Neural cell (in vitro differentiated cells): ENCODE results near the gene HPS4. TPM values are rescaled to one million over a fixed set of nuclear protein-coding genes. Genes with fewer than 3 reads are reported as not detected.

ENCODE experiments used
- H2AFZ ChIP-seq: fragments of 200-600, 300-800 bp; sonication (generic), shearing (Covaris generic); 2 replicates; pipeline ENCODE4 v1.6.0; 2014; ENCODE audit warnings: low read depth, mild to moderate bottlenecking, antibody characterized with exemption, low read length, moderate library complexity
- H3F3A ChIP-seq: fragments of 200-600 bp; shearing (Covaris generic); 2 replicates; pipeline ENCODE4 v1.6.1; 2016; ENCODE audit warnings: mild to moderate bottlenecking, moderate library complexity, mixed read lengths, antibody characterized with exemption, low read length; ENCODE audit not compliant: insufficient read depth, poor library complexity, severe bottlenecking
- H3K27ac ChIP-seq: fragments of 200-600, 300-800 bp; sonication (generic), shearing (Covaris generic); 2 replicates; pipeline ENCODE4 v1.5.1; 2014; ENCODE audit warnings: mild to moderate bottlenecking, low read length, moderate library complexity
- H3K27me3 ChIP-seq: fragments of 300-800, 200-600 bp; sonication (generic), shearing (Covaris generic); 2 replicates; pipeline ENCODE4 v1.6.0; 2014; ENCODE audit warnings: mild to moderate bottlenecking, low read depth, low read length, moderate library complexity; ENCODE audit not compliant: insufficient read depth
- H3K36me3 ChIP-seq: fragments of 300-800, 200-600 bp; sonication (generic), shearing (Covaris generic); 2 replicates; pipeline ENCODE4 v1.5.1; 2014; ENCODE audit warnings: mild to moderate bottlenecking, antibody characterized with exemption, low read length, moderate library complexity; ENCODE audit not compliant: insufficient read depth
- H3K4me2 ChIP-seq: fragments of 300-800, 200-600 bp; sonication (generic), shearing (Covaris generic); 2 replicates; pipeline ENCODE4 v1.6.0; 2014; ENCODE audit warnings: mild to moderate bottlenecking, low read length
- H3K4me3 ChIP-seq: fragments of 300-800, 200-600 bp; sonication (generic), shearing (Covaris generic); 2 replicates; pipeline ENCODE4 v1.5.1; 2014; ENCODE audit warnings: mild to moderate bottlenecking, low read length, moderate library complexity
- H3K79me2 ChIP-seq: fragments of 200-600 bp; shearing (Covaris generic); replicated peaks from 2 replicates; pipeline ENCODE4 v1.6.0; 2014; ENCODE audit warnings: mild to moderate bottlenecking, low read length, moderate library complexity; ENCODE audit not compliant: insufficient read depth
- H3K9ac ChIP-seq: fragments of 300-800, 200-600 bp; sonication (generic), shearing (Covaris generic); 2 replicates; pipeline ENCODE4 v1.6.1; 2016; ENCODE audit warnings: mild to moderate bottlenecking, low read length, mixed read lengths
- H3K9me2 ChIP-seq: fragments of 200-600 bp; shearing (Covaris generic); 2 replicates; pipeline ENCODE4 v1.6.1; 2016; ENCODE audit warnings: mild to moderate bottlenecking, low read length, mixed read lengths; ENCODE audit not compliant: insufficient read depth
- H3K9me3 ChIP-seq: fragments of 200-600, 300-800 bp; sonication (generic), shearing (Covaris generic); 2 replicates; pipeline ENCODE4 v1.6.1; 2016; ENCODE audit warnings: mild to moderate bottlenecking, mixed run types, low read length, moderate library complexity, mixed read lengths
- H4K20me1 ChIP-seq: fragments of 200-600 bp; shearing (Covaris generic); 2 replicates; pipeline ENCODE4 v1.6.1; 2016; ENCODE audit warnings: mild to moderate bottlenecking, mixed run types; ENCODE audit not compliant: insufficient read depth
- EP300 ChIP-seq: fragments of 450-650 bp; conservative IDR thresholded peaks from 2 replicates; pipeline ENCODE4 v1.6.1; 2014; ENCODE audit warnings: antibody characterized with exemption, mild to moderate bottlenecking, moderate library complexity; ENCODE audit not compliant: poor library complexity, severe bottlenecking
- EZH2 ChIP-seq: fragments of 200-600, 300-800 bp; shearing (Covaris generic), sonication (generic); IDR thresholded peaks from 2 replicates; pipeline ENCODE4 v1.6.1; 2014; ENCODE audit warnings: antibody characterized with exemption, low read length, borderline replicate concordance, mild to moderate bottlenecking; ENCODE audit not compliant: insufficient read depth, poor library complexity, severe bottlenecking
- MXI1 ChIP-seq: fragments of 450-650 bp; conservative IDR thresholded peaks from 2 replicates; pipeline ENCODE4 v1.6.1; 2014; ENCODE audit warnings: antibody characterized with exemption, mild to moderate bottlenecking; ENCODE audit not compliant: poor library complexity, severe bottlenecking
- POLR2AphosphoS5 ChIP-seq: IDR thresholded peaks from 2 replicates; pipeline ENCODE4 v1.6.1; 2012
- RAD21 ChIP-seq: fragments of 450-650 bp; conservative IDR thresholded peaks from 2 replicates; pipeline ENCODE4 v1.6.1; 2014; ENCODE audit warnings: antibody characterized with exemption, mild to moderate bottlenecking, moderate library complexity
- SMC3 ChIP-seq: fragments of 450-650 bp; conservative IDR thresholded peaks from 2 replicates; pipeline ENCODE4 v1.6.1; 2014; ENCODE audit warnings: antibody characterized with exemption, mild to moderate bottlenecking, moderate library complexity; ENCODE audit not compliant: poor library complexity
- TAF1 ChIP-seq: IDR thresholded peaks from 2 replicates; pipeline ENCODE4 v1.6.1; 2012; ENCODE audit warnings: low read depth
- polyA plus RNA-seq: library from polyadenylated mRNA; depleted of rRNA; stranded (reverse); fragments of >200 nt; gene quantifications from 2 replicates; pipeline ENCODE4 v1.2.3, GENCODE V29; 2014
- TF ChIP-seq, protein P1 (sequence below): fragments of 450-650 bp; IDR thresholded peaks from 2 replicates; pipeline ENCODE4 v1.5.1; 2014; ENCODE audit warnings: antibody characterized with exemption, mild to moderate bottlenecking, moderate library complexity; ENCODE audit not compliant: poor library complexity, severe bottlenecking
- TF ChIP-seq, protein P2 (sequence below): IDR thresholded peaks from 2 replicates; pipeline ENCODE4 v1.6.1; 2012; ENCODE audit warnings: borderline replicate concordance

HPS4 gene
- polyA plus RNA-seq, 1 donor from 2014 or later, result 54.1 TPM

DNA sequence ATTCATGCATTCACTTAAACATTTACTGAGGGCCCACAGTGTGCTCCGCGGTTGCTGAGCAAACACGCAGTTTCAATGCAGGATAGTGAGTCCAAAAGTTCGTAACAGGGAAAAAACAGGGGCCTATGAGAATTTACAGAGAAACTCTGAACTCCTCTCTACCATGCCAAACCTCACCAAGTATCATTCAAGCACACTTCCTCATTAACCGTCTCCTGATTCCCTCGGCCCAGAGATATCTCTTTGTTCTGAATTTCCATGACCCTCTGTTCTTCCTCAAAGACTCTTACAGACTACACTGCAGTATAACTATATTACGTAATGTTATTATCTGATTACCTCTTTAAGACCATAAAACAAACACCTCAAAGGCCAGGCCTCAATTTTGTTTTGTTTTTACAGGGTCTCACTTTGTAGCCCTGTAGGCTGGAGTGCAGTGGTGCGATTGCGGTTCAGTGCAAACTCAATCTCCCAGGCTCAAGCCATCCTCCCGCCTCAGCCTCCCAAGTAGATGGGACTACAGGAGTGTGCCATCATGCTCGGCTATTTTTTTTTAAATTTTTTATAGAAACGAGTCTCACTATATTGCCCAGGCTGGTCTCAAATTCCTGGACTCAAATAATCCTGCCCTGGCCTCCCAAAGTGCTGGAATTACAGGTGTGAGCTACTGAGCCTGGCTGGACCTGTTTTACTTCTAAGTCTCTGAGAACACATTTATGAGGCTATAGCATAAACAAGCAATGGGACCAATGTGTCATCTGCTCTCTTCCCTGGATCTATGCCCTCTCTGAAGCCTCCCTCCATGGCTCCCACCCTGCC is 3.6 kb downstream of the HPS4 start:
- Histone ChIP-seq H4K20me1 (no peaks in the 10 kb centered on the region), H3K27me3 (no peaks in the 10 kb centered on the region), H3K79me2 (peaks cover 36% of the 10 kb centered on the region), H3K9me3 (no peaks in the 10 kb centered on the region), H3K9me2 (no peaks in the 10 kb centered on the region), H3K9ac (no peak overlapping the region), H3K4me3 (peak overlapping the region; percentile 49), H3F3A (no peaks in the 10 kb centered on the region), H3K27ac (no peak overlapping the region), H3K36me3 (no peaks in the 10 kb centered on the region), H3K4me2 (no peak overlapping the region), H2AFZ (no peak overlapping the region)
- TF ChIP-seq POLR2AphosphoS5 (no peak), SMC3 (no peak), TAF1 (no peak), MXI1 (no peak), RAD21 (no peak), EZH2 (no peak), EP300 (no peak)
- TF ChIP-seq, protein P1, sequence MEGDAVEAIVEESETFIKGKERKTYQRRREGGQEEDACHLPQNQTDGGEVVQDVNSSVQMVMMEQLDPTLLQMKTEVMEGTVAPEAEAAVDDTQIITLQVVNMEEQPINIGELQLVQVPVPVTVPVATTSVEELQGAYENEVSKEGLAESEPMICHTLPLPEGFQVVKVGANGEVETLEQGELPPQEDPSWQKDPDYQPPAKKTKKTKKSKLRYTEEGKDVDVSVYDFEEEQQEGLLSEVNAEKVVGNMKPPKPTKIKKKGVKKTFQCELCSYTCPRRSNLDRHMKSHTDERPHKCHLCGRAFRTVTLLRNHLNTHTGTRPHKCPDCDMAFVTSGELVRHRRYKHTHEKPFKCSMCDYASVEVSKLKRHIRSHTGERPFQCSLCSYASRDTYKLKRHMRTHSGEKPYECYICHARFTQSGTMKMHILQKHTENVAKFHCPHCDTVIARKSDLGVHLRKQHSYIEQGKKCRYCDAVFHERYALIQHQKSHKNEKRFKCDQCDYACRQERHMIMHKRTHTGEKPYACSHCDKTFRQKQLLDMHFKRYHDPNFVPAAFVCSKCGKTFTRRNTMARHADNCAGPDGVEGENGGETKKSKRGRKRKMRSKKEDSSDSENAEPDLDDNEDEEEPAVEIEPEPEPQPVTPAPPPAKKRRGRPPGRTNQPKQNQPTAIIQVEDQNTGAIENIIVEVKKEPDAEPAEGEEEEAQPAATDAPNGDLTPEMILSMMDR, result no peak
- TF ChIP-seq, protein P2, sequence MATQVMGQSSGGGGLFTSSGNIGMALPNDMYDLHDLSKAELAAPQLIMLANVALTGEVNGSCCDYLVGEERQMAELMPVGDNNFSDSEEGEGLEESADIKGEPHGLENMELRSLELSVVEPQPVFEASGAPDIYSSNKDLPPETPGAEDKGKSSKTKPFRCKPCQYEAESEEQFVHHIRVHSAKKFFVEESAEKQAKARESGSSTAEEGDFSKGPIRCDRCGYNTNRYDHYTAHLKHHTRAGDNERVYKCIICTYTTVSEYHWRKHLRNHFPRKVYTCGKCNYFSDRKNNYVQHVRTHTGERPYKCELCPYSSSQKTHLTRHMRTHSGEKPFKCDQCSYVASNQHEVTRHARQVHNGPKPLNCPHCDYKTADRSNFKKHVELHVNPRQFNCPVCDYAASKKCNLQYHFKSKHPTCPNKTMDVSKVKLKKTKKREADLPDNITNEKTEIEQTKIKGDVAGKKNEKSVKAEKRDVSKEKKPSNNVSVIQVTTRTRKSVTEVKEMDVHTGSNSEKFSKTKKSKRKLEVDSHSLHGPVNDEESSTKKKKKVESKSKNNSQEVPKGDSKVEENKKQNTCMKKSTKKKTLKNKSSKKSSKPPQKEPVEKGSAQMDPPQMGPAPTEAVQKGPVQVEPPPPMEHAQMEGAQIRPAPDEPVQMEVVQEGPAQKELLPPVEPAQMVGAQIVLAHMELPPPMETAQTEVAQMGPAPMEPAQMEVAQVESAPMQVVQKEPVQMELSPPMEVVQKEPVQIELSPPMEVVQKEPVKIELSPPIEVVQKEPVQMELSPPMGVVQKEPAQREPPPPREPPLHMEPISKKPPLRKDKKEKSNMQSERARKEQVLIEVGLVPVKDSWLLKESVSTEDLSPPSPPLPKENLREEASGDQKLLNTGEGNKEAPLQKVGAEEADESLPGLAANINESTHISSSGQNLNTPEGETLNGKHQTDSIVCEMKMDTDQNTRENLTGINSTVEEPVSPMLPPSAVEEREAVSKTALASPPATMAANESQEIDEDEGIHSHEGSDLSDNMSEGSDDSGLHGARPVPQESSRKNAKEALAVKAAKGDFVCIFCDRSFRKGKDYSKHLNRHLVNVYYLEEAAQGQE, result no peak

DNA sequence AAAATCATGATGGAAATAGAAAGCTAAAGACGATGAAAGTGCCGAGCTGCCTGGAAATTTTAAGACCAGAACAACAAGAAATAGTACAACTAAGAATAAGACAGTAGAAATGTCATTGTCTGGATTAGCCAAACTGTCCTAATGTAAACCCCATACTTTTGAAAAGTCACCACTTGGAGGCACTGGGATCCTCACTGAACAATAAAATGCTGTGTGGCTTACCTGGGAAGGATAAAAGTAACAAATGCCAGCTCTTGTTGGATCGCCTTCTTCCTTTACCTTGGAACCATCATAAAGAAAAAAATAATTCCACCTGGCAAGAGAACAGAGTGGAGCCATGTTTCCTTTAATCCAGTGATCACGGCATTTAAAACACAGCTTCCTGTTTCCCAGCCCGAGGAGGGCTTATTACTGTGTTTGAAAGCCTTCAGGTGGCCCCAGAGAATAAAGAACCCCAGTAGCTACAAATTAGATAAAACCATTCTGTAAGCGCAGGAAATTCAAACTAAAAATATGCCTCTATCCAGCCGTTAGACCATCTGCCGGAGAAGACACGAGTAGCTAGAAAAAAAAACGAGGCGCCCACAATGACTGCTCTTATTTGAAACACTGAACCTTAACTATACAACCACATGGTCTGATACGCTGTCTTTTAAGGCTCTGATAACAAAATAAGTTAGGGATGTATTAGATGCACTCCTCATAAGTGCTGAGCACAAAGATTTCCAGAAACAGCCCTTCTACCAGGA is 4.4 kb downstream of the HPS4 start:
- TF ChIP-seq MXI1, result no peak
- TF ChIP-seq, protein P1, result no peak
- no peak for TF ChIP-seq EP300
- TF ChIP-seq, protein P2, result no peak
- TF ChIP-seq EZH2, result no peak
- TF ChIP-seq RAD21, result peak; percentile 9
- TF ChIP-seq POLR2AphosphoS5, result no peak
- TF ChIP-seq SMC3, result peak; percentile 10
- TF ChIP-seq TAF1, result no peak

More for the DNA sequence above, 4.4 kb downstream of the HPS4 start:
- Histone ChIP-seq H4K20me1 (no peaks in the 10 kb centered on the region), H2AFZ (no peak overlapping the region), H3F3A (no peaks in the 10 kb centered on the region), H3K4me3 (peak overlapping the region; percentile 49), H3K36me3 (no peaks in the 10 kb centered on the region), H3K9me2 (no peaks in the 10 kb centered on the region), H3K9me3 (no peaks in the 10 kb centered on the region), H3K27ac (no peak overlapping the region), H3K79me2 (peaks cover 29% of the 10 kb centered on the region), H3K27me3 (no peaks in the 10 kb centered on the region), H3K9ac (no peak overlapping the region), H3K4me2 (no peak overlapping the region)
